GM21515 (cell line): ENCODE measurements around the gene SNX32.
A peak's percentile ranks its signal among the peaks of the same experiment; 100 is the strongest.

ENCODE experiments used
- ATAC-seq: cut with Tn5 transposase; IDR thresholded peaks from one replicate; pipeline ENCODE4 v1.9.1; 2021; ENCODE audit not compliant: unreplicated experiment

The SNX32 gene

GRCh38 chr11:65897020-65897471, 63.3 kb downstream of the SNX32 start:
- no peak for ATAC-seq

DNA sequence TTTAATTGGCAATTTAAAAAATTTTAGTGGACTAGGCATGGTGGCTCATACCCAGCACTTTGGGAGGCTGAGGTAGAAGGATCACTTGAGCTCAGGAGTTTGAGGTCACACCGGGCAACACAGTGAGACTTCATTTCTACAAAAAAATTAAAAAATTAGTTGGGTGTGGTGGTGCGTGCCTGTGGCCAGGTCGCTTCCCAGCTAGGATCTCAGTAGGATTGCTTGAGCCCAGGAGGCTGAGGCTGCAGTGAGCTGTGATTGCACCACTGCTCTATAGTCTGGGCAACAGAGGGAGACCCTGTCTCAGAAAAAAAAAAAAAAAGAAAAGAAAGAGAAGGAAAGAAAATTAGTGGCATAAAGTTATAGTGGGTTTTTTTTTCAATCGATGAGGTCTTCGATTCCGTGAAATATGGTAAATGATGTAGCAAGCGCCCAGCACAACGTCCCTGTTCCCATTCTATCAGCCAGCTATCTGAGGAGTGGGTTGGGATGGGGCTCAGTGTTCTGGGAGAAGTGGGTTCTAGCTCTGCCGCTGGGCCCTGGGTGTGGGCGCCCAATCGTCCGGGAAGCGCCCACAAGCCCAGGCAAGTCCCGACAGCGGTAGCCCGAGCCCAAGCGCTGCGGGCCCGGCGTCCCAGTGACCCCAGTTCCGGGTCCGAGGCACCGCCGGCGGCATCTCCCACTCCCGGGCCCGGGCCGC, 65.0 kb downstream of the SNX32 start:
- no peak for ATAC-seq

GRCh38 chr11:65899356-65900124, 65.8 kb downstream of the SNX32 start:
- ATAC-seq, result no peak

DNA sequence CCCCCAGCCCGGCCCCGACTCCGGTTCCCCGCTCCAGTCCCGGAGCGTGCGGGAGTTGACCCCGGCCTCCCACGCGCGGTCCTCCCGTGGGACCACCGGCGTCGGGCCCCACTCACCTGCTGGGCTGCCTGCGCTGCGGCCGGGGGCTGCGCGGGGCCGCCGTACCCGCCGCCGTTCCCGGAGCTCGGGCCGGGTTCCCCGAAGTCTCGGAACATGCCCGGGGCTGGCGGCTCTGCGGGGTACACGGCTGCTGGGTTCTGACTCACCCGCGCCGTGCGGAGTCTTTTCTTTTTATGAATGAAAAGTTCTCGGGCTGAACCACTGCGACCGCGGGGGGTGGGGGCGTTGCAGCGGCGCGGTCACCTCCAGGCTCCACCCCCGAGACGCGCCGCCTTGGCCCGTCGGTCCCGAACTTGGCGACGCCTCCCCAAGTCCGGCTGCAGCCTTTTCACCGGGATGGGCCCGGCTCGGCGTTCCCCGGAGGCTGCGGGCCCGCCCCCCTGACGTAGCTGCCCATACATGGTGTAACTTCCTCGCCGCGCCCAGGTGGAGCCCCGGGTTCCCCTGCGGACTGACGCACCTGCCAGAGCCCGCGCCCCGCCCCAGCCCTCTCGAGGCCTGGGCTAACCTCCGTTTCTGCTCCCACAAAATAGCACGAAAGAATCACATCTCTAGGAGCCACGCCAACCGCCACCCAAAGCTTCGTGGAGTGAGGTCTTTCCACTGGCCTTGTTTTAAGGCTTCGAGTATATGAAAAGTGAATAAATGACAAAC, 66.5 kb downstream of the SNX32 start, which contains the start of gene FOSL1:
Gene FOSL1 (minus strand): TSS at position 264 of the 774 bp plus-strand sequence. CDS start 49 bp downstream, at position 215.
- peak; percentile 72 for ATAC-seq

- ATAC-seq, result no peak
These were observed 67.1 kb downstream of the SNX32 start for GRCh38 chr11:65900899-65901180.

- no peak for ATAC-seq
These were observed 69.3 kb downstream of the SNX32 start for GRCh38 chr11:65903068-65903481.
